Sigmoid colon (tissue), 4 donors: ENCODE data around the gene ZNF410.

ENCODE experiments used
- CTCF ChIP-seq, 4 experiments: fragments of 450-650 bp in 3 of 4; fragments of 200-600 bp in 1 of 4; IDR thresholded peaks; one replicate each; pipeline ENCODE4 v1.5.1; 2016 to 2019; ENCODE audit warnings: antibody characterized with exemption in 4 of 4, mild to moderate bottlenecking in 3 of 4, moderate library complexity in 2 of 4
- EP300 ChIP-seq, 4 donors: sonication (generic); formaldehyde crosslinking; IDR thresholded peaks; one replicate each; pipeline ENCODE4 v1.6.1; 2017; ENCODE audit warnings: antibody characterized with exemption in 4 of 4
- POLR2A ChIP-seq, 2 donors: fragments of 450-650 bp; IDR thresholded peaks; one replicate each; pipeline ENCODE4 v1.6.1; 2016; ENCODE audit warnings: antibody characterized with exemption in 2 of 2, mild to moderate bottlenecking in 2 of 2, moderate library complexity in 2 of 2
- POLR2AphosphoS5 ChIP-seq, 4 donors: sonication (generic); formaldehyde crosslinking; IDR thresholded peaks; one replicate each; pipeline ENCODE4 v1.6.1; 2017; ENCODE audit warnings: antibody characterized with exemption in 4 of 4

DNA sequence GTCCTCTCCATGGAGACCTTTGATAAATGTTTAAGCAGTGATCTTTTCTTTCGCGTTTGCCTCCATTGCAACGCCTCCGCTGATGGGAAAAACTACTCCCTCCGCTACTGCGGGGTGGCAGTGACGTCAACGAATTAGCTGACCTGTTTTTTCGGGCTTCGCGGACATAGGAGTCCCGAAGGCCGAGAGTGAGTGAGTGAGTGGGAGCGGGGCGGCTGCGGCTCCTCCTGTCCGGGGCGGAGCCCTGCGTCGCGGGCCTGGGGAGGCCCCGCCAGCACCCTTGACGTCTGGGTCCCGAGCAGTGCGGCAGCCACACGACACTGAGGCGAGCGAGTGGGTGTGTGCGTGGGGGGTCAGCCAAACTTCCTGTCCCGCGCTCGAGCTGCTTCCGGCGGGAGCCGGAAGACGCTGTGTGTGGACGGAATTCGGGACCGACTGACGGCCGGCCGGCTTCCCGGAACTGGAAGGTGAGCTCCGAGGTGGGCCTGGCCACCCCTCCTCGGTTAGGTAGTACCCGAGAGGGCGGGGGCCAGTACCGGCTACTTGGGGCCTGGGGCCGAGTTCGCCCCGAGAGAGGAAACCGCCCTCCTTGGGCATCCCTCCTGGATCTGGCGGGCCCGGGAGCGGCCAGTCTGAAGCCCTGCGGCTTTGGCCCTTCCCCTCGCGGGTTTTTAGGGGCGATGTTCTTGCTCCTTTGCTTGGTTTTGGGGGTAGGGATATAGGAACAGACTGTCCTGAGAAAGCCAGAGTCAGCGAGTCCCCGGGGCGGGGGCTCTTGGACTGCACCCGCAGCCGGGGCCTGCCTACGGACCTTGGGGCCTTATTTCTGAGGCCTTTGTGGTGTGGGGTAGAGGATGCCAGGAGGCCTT is at the start of gene ZNF410:
- no peak for TF ChIP-seq CTCF (IDR thresholded peaks at IDR 0.05)
- TF ChIP-seq POLR2AphosphoS5 (IDR thresholded peaks at IDR 0.05) = peak; percentile 76 to 91 (median 82)
- peak in 2 of 4 donors; percentile 18 to 76 for TF ChIP-seq EP300 (IDR thresholded peaks at IDR 0.05)
- TF ChIP-seq POLR2A (IDR thresholded peaks at IDR 0.05) = peak; percentile 48 to 55
